ENCODE results near the gene PDE4D. TPM values are rescaled to one million over a fixed set of nuclear protein-coding genes. Genes with fewer than 3 reads are reported as not detected.

PDE4D gene
- total and polyA plus RNA-seq, 2 donors (not counting 1 experiment from before 2014, with no cell fraction given), result 14.9 to 171 TPM

DNA sequence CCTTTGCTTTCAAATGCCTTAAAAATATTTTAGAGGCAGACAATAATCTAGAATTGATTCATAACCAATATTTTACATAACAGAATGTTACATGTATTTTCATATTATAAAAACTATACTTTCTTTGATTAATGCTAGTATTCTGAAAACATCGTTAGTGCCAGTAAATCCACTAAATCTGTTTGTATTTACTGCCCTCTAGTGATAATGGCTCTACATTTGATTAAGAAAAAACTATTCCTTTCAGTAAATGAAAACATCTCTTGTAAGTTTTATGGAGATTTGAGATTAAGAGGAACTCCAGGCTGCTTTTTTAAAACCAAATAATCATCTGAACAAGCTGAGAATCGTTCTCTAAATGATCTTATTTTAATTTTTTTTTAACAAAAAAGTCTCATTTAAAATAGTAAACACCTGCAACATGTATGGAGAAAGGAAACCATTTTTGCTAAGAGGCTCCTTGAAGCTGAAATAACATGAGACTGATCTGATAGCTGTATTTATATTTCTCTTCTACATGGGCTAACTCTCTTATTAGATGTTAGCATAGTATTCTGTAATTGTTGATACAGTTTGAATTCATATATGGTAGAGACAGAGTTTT lies 886.0 kb downstream of the PDE4D start:
- Histone ChIP-seq H3K4me1 (ENCODE audit: control insufficient read depth in 2 of 2, insufficient read depth in 2 of 2, low read length in 2 of 2) (no peaks in the 10 kb centered on the region), H3K27ac (ENCODE audit: low read length in 2 of 2) (no peak overlapping the region), H3K4me3 (ENCODE audit: control extremely low read depth in 1 of 5, extremely low read depth in 1 of 5, insufficient read depth in 1 of 5, low read depth in 2 of 5, low read length in 4 of 5) (no peak overlapping the region), H3K79me2 (ENCODE audit: control insufficient read depth, insufficient read depth, low read length) (no peaks in the 10 kb centered on the region), H3K27me3 (replicated peaks in 1 of 4; ENCODE audit: control extremely low read depth in 1 of 4, control insufficient read depth in 3 of 4, insufficient read depth in 4 of 4, low read length in 3 of 4) (no peaks in the 10 kb centered on the region), H2AFZ (ENCODE audit: insufficient read depth, low read depth, low read length, poor library complexity, severe bottlenecking) (no peak overlapping the region), H3K4me2 (replicated peaks; ENCODE audit: low read depth, low read length, poor library complexity, severe bottlenecking) (no peak overlapping the region), H3K9ac (ENCODE audit: low read length) (no peak overlapping the region), H4K20me1 (ENCODE audit: control insufficient read depth, insufficient read depth, low read length, poor library complexity, severe bottlenecking) (no peaks in the 10 kb centered on the region), H3K36me3 (replicated peaks in 1 of 2; ENCODE audit: control extremely low read depth in 1 of 2, control insufficient read depth in 1 of 2, extremely low read depth in 1 of 2, insufficient read depth in 2 of 2, low read length in 1 of 2) (no peaks in the 10 kb centered on the region), H3K9me3 (ENCODE audit: control extremely low read depth in 1 of 3, control insufficient read depth in 2 of 3, insufficient read depth in 1 of 3, low read length in 2 of 3) (peaks cover 0 to 7% (median 0%) of the 10 kb centered on the region in 3 donors)
- TF ChIP-seq CTCF (IDR thresholded peaks at IDR 0.05) (peak; percentile 34), EZH2 (IDR thresholded peaks at IDR 0.05; ENCODE audit: borderline replicate concordance, insufficient read depth, low read depth, low read length, poor library complexity, severe bottlenecking) (no peak)
- no peak for DNase-seq
- Mint-ChIP-seq H3K27ac (no peak overlapping the region), H3K4me3 (no peak overlapping the region), H3K27me3 (no peaks in the 10 kb centered on the region), H3K4me1 (no peaks in the 10 kb centered on the region), H3K9me3 (ENCODE audit: insufficient read depth) (peaks cover 4% of the 10 kb centered on the region)
- ATAC-seq (ENCODE audit: low read depth), result no peak
- ChIA-PET POLR2A (no interaction called here), CTCF (interaction anchor here (1.0 to 2.7 kb wide), 4 partner anchors 112 to 168 kb away, joined by 3 to 18 read pairs (median 4); no protein-coding TSS in a partner anchor)
- intact Hi-C loops (cut with micrococcal nuclease), result loop anchor here (2.0 kb wide), 1 partner anchor 121 kb away; no protein-coding TSS in a partner anchor
- WGBS (ENCODE audit: insufficient coverage), result no CpG with 5 or more reads among the region's 2 CpGs

DNA sequence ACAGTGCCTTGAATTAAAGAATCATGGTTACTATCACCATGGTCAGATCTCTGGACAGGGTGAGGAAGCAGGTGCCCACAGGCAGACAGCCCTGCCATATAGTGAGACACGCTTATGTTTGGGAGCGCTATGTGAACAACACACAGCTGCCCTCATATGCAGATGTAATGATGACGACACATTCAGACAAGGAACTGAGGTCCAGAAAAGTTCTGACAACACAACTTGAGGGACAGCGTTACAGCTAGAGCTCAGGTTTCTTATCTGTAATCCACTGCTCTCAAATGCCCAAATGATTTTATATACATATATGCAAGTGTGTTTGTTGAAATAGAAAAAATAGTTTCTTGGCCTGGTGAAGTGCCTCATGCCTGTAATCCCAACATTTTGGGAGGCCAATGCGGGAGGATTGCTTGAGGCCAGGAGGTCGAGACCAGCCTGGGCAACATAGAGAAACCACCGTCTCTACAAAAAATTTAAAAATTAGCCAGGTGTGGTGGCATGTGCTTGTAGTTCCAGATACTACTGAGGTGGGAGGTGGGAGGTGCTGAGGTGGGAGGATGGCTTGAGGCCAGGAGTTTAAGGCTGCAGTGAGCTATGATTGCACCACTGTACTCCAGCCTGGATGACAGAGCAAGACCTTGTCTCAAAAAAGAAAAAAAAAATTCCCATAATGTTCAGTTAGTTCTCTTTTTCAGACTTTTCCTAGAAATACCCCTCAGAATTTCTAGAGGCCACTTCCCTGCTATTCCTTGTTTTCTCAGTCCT lies 887.4 kb downstream of the PDE4D start:
- POLR2A ChIA-PET, result no interaction called here
- Mint-ChIP-seq H3K27ac (no peak overlapping the region), H3K4me3 (no peak overlapping the region), H3K27me3 (no peaks in the 10 kb centered on the region), H3K9me3 (ENCODE audit: insufficient read depth) (no peaks in the 10 kb centered on the region), H3K4me1 (no peaks in the 10 kb centered on the region)
- ATAC-seq (ENCODE audit: low read depth) (no peak), DNase-seq (no peak)
- Histone ChIP-seq H3K27me3 (replicated peaks in 1 of 4; ENCODE audit: control extremely low read depth in 1 of 4, control insufficient read depth in 3 of 4, insufficient read depth in 4 of 4, low read length in 3 of 4) (no peaks in the 10 kb centered on the region), H3K4me1 (ENCODE audit: control insufficient read depth in 2 of 2, insufficient read depth in 2 of 2, low read length in 2 of 2) (no peaks in the 10 kb centered on the region), H3K4me2 (replicated peaks; ENCODE audit: low read depth, low read length, poor library complexity, severe bottlenecking) (no peak overlapping the region), H3K79me2 (ENCODE audit: control insufficient read depth, insufficient read depth, low read length) (no peaks in the 10 kb centered on the region), H3K4me3 (ENCODE audit: control extremely low read depth in 1 of 5, extremely low read depth in 1 of 5, insufficient read depth in 1 of 5, low read depth in 2 of 5, low read length in 4 of 5) (no peak overlapping the region), H3K27ac (ENCODE audit: low read length in 2 of 2) (no peak overlapping the region), H3K36me3 (replicated peaks in 1 of 2; ENCODE audit: control extremely low read depth in 1 of 2, control insufficient read depth in 1 of 2, extremely low read depth in 1 of 2, insufficient read depth in 2 of 2, low read length in 1 of 2) (no peaks in the 10 kb centered on the region), H2AFZ (ENCODE audit: insufficient read depth, low read depth, low read length, poor library complexity, severe bottlenecking) (no peak overlapping the region), H4K20me1 (ENCODE audit: control insufficient read depth, insufficient read depth, low read length, poor library complexity, severe bottlenecking) (no peaks in the 10 kb centered on the region), H3K9me3 (ENCODE audit: control extremely low read depth in 1 of 3, control insufficient read depth in 2 of 3, insufficient read depth in 1 of 3, low read length in 2 of 3) (peaks cover 0 to 7% (median 0%) of the 10 kb centered on the region in 3 donors), H3K9ac (ENCODE audit: low read length) (no peak overlapping the region)
- CTCF ChIA-PET, result interaction anchor here (0.5 to 2.7 kb wide), 6 partner anchors 12 to 169 kb away, joined by 3 to 18 read pairs (median 4); no protein-coding TSS in a partner anchor
- TF ChIP-seq CTCF (IDR thresholded peaks at IDR 0.05) (no peak), EZH2 (IDR thresholded peaks at IDR 0.05; ENCODE audit: borderline replicate concordance, insufficient read depth, low read depth, low read length, poor library complexity, severe bottlenecking) (no peak)
- WGBS (ENCODE audit: insufficient coverage), result 97% methylated on average over 5 of the region's 7 CpGs
- intact Hi-C loops (cut with micrococcal nuclease), result loop anchor here (2.0 kb wide), 1 partner anchor 119 kb away; no protein-coding TSS in a partner anchor
